Pulmonary artery endothelial cell (primary cell): ENCODE data around the gene CNTLN. TPM values are rescaled to one million over a fixed set of nuclear protein-coding genes. Genes with fewer than 3 reads are reported as not detected.
"Not testable (repeated sequence)": the region's sequence is repeated elsewhere in the genome, so short reads cannot be mapped to it uniquely, and the experiment has no call there.

Source experiments
- DNase-seq: peaks from one replicate; pipeline ENCODE4 v3.0.0-alpha.2; 2011; ENCODE audit warnings: low read depth, low spot score
- total RNA-seq: library from RNA; depleted of rRNA; stranded (reverse); fragments of >200 nt; gene quantifications from 2 replicates; pipeline ENCODE4 v1.2.3, GENCODE V29; 2014

The CNTLN gene
- total RNA-seq, 1 donor from 2014 or later, result 8.6 TPM

GRCh38 chr9:17171309-17172094, 36.7 kb downstream of the CNTLN start:
- DNase-seq, result no peak

- DNase-seq, result not testable (repeated sequence)
These were observed 42.7 kb downstream of the CNTLN start for GRCh38 chr9:17177496-17177895.

GRCh38 chr9:17185481-17186029, 50.7 kb downstream of the CNTLN start:
- no peak for DNase-seq

GRCh38 chr9:17191082-17191481, 56.2 kb downstream of the CNTLN start:
- DNase-seq, result no peak

- DNase-seq, result no peak
These were observed 69.8 kb downstream of the CNTLN start for GRCh38 chr9:17204611-17205152.

- DNase-seq, result no peak
These were observed 81.2 kb downstream of the CNTLN start for GRCh38 chr9:17216011-17216410.

- no peak for DNase-seq
These were observed 81.8 kb downstream of the CNTLN start for GRCh38 chr9:17216646-17217045.

- no peak for DNase-seq
These were observed 82.4 kb downstream of the CNTLN start for GRCh38 chr9:17217272-17217671.

GRCh38 chr9:17219261-17219660, 84.4 kb downstream of the CNTLN start:
- no peak for DNase-seq

GRCh38 chr9:17222932-17223331, 88.1 kb downstream of the CNTLN start:
- DNase-seq, result no peak

GRCh38 chr9:17225407-17225806, 90.6 kb downstream of the CNTLN start:
- no peak for DNase-seq

GRCh38 chr9:17229945-17230560, 95.2 kb downstream of the CNTLN start:
- no peak for DNase-seq

GRCh38 chr9:17230646-17231045, 95.8 kb downstream of the CNTLN start:
- no peak for DNase-seq

GRCh38 chr9:17236147-17236546, 101.3 kb downstream of the CNTLN start:
- DNase-seq, result no peak

GRCh38 chr9:17246770-17247169, 111.9 kb downstream of the CNTLN start:
- no peak for DNase-seq

GRCh38 chr9:17251100-17251499, 116.3 kb downstream of the CNTLN start:
- DNase-seq, result no peak

GRCh38 chr9:17268531-17269188, 133.8 kb downstream of the CNTLN start:
- DNase-seq, result not testable (repeated sequence)

- no peak for DNase-seq
These were observed 135.0 kb downstream of the CNTLN start for GRCh38 chr9:17269799-17270198.

- DNase-seq, result no peak
These were observed 137.7 kb downstream of the CNTLN start for GRCh38 chr9:17272536-17272935.

GRCh38 chr9:17280350-17281012, 145.6 kb downstream of the CNTLN start:
- no peak for DNase-seq

- DNase-seq, result not testable (repeated sequence)
These were observed 155.8 kb downstream of the CNTLN start for GRCh38 chr9:17290673-17291072.
